ENCODE measurements around the gene TPCN1.
"Not testable (repeated sequence)": the region's sequence is repeated elsewhere in the genome, so short reads cannot be mapped to it uniquely, and the experiment has no call there.

DNA sequence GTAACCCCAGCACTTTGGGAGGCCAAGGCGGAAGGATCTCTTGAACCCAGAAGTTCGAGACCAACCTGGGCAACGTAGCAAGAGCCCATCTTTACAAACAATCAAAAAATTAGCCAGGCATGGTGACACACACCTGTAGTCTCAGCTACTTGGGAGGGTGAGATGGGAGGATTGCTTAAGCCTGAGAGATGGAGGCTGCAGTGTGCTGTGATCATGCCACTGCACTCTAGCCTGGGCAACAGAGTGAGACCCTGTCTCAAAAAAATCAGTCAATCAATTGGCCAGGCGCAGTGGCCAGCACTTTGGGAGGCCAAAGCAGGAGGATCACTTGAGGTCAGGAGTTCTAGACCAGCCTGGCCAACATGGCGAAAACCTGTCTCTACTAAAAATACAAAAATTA is 14.5 kb upstream of the TPCN1 start:
- TF ChIP-seq, protein P1, sequence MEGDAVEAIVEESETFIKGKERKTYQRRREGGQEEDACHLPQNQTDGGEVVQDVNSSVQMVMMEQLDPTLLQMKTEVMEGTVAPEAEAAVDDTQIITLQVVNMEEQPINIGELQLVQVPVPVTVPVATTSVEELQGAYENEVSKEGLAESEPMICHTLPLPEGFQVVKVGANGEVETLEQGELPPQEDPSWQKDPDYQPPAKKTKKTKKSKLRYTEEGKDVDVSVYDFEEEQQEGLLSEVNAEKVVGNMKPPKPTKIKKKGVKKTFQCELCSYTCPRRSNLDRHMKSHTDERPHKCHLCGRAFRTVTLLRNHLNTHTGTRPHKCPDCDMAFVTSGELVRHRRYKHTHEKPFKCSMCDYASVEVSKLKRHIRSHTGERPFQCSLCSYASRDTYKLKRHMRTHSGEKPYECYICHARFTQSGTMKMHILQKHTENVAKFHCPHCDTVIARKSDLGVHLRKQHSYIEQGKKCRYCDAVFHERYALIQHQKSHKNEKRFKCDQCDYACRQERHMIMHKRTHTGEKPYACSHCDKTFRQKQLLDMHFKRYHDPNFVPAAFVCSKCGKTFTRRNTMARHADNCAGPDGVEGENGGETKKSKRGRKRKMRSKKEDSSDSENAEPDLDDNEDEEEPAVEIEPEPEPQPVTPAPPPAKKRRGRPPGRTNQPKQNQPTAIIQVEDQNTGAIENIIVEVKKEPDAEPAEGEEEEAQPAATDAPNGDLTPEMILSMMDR (conservative IDR thresholded peaks at IDR 0.05), result not testable (repeated sequence)
- not testable (repeated sequence) for TF ChIP-seq EZH2 (IDR thresholded peaks at IDR 0.05; ENCODE audit: low read depth)

Measured in PC-9 (cell line).